ENCODE data around the gene RWDD1.
A peak's percentile ranks its signal among the peaks of the same experiment; 100 is the strongest.

Gene RWDD1

DNA sequence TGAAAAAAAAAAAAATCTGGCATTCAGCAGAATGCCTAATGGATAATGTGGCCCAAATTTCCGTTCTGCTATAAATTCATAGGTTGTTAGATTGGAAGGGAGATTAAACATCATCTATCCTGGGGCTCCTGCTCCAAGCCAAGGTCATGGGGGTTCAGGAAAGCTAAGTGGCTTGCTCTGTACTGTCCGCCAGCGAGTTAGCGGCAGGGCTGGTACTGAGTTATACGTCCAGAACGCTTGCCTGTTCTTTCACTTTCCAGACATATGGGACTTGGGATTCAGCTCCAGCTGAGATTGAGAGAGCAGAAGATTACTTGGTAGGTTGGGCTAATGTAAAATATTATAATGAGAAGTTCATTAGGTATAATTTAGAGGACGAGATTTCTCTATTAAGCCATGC lies 858 bp downstream of the RWDD1 start:
- TF ChIP-seq, protein P1, sequence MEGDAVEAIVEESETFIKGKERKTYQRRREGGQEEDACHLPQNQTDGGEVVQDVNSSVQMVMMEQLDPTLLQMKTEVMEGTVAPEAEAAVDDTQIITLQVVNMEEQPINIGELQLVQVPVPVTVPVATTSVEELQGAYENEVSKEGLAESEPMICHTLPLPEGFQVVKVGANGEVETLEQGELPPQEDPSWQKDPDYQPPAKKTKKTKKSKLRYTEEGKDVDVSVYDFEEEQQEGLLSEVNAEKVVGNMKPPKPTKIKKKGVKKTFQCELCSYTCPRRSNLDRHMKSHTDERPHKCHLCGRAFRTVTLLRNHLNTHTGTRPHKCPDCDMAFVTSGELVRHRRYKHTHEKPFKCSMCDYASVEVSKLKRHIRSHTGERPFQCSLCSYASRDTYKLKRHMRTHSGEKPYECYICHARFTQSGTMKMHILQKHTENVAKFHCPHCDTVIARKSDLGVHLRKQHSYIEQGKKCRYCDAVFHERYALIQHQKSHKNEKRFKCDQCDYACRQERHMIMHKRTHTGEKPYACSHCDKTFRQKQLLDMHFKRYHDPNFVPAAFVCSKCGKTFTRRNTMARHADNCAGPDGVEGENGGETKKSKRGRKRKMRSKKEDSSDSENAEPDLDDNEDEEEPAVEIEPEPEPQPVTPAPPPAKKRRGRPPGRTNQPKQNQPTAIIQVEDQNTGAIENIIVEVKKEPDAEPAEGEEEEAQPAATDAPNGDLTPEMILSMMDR (IDR thresholded peaks at IDR 0.05; ENCODE audit: low read depth, low read length, missing control alignments), result no peak
- H3K4me3 ChIP-seq (ENCODE audit: low read depth, low read length), result peak overlapping the region; percentile 65
- in situ Hi-C loops (cut with HindIII; ENCODE audit: low sequenced_read_pairs), result no loop called here
- DNase-seq (ENCODE audit: low read depth), result no peak

DNA sequence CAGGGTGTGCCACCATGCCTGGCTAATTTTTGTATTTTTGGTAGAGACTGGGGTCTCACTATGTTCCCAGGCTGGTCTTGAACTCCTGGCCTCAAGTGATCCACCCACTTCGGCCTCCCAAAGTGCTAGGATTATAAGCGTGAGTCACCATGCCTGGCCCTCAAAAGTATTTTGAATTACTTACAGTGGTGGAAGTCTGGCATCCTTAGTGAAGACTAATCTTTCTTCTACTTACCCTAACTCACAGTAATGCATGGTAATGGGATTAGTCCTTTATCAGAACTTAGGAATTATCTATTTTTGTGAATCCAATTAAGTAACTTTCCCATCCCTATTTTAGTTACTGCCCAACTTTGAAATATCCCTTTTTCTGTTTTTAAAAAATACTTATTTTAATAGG lies 3.9 kb downstream of the RWDD1 start:
- TF ChIP-seq, protein P1 (IDR thresholded peaks at IDR 0.05; ENCODE audit: low read depth, low read length, missing control alignments), result no peak
- no peak for DNase-seq (ENCODE audit: low read depth)
- H3K4me3 ChIP-seq (ENCODE audit: low read depth, low read length), result no peak overlapping the region
- in situ Hi-C loops (cut with HindIII; ENCODE audit: low sequenced_read_pairs), result no loop called here

DNA sequence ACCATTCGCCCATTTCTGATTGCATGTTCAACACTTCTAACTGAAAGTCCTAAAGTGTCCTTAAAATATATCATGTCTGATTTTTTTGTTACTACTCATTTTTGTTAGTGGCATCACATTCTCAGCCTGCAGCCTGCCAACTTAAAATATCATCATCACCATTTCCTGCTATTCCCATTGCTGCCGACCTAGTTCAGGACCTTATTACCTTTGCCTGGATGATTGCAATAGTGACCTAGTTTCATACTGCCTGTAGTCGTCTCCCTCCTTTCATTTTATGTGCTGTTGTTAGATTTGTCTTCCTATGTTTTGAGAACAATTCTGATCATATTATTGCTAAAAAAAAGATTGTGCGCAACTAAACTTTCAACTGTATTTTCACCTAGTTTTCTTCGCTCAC lies 6.2 kb downstream of the RWDD1 start:
- DNase-seq (ENCODE audit: low read depth), result no peak
- in situ Hi-C loops (cut with HindIII; ENCODE audit: low sequenced_read_pairs), result no loop called here
- TF ChIP-seq, protein P1 (IDR thresholded peaks at IDR 0.05; ENCODE audit: low read depth, low read length, missing control alignments), result no peak
- H3K4me3 ChIP-seq (ENCODE audit: low read depth, low read length), result no peak overlapping the region

DNA sequence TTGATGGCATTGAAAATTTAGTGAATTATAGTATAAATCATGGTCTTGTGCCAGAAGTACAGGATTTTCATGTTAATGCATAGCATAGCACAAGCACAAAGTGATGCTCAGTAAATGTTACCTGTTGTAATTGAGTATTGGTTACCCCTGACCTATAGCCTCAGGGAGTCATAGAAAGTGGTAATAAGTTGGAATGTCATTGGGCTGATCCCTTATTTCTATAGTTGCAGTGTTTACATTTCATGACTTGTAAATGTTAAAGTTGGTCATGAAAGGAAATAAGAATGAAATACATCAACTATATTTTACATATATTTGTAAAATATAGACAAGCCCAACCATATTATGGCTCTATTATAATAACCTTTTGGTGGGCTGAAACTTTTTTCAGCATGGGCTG lies 7.0 kb downstream of the RWDD1 start:
- TF ChIP-seq, protein P1 (IDR thresholded peaks at IDR 0.05; ENCODE audit: low read depth, low read length, missing control alignments), result no peak
- DNase-seq (ENCODE audit: low read depth), result no peak
- in situ Hi-C loops (cut with HindIII; ENCODE audit: low sequenced_read_pairs), result no loop called here
- H3K4me3 ChIP-seq (ENCODE audit: low read depth, low read length), result no peak overlapping the region

DNA sequence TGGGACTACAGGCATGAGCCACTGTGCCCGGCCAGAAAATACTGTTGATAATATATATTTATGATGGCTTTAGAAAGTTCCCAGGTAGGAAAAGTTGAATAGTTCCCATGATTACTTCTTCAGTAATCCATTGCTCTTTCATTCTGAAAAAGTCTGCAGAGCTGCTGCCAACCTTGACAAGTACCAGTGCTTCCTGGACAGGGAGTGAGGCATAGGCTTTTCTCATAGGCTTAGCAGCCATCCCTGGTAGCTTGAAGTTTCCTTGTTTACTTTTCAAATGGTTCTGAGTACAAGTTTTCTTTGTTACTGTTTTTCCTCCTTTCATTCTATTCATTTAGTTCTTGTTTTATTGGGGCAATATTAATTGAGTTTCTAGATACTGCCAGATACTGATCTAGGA lies 7.8 kb downstream of the RWDD1 start:
- in situ Hi-C loops (cut with HindIII; ENCODE audit: low sequenced_read_pairs), result no loop called here
- TF ChIP-seq, protein P1 (IDR thresholded peaks at IDR 0.05; ENCODE audit: low read depth, low read length, missing control alignments), result no peak
- no peak for DNase-seq (ENCODE audit: low read depth)
- H3K4me3 ChIP-seq (ENCODE audit: low read depth, low read length), result no peak overlapping the region

DNA sequence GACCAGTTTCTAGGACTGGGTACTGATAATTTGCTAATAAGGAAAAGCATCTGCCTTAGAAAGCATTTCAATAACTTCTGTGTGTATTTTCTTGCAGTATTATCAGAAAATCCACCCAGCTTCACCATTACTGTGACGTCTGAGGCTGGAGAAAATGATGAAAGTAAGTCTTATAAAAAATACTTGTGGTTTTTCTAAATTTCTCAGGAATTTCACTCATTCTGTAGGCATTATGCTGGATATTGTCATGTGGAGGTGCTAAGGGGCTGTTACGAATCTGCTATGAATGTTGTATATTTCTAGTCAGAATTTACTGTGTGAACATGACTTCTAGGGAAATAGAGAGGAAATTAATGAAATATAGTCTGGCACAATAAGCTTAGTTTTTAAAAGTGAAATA lies 8.9 kb downstream of the RWDD1 start:
- DNase-seq (ENCODE audit: low read depth), result peak; percentile 38
- TF ChIP-seq, protein P1 (IDR thresholded peaks at IDR 0.05; ENCODE audit: low read depth, low read length, missing control alignments), result no peak
- in situ Hi-C loops (cut with HindIII; ENCODE audit: low sequenced_read_pairs), result no loop called here
- H3K4me3 ChIP-seq (ENCODE audit: low read depth, low read length), result no peak overlapping the region

DNA sequence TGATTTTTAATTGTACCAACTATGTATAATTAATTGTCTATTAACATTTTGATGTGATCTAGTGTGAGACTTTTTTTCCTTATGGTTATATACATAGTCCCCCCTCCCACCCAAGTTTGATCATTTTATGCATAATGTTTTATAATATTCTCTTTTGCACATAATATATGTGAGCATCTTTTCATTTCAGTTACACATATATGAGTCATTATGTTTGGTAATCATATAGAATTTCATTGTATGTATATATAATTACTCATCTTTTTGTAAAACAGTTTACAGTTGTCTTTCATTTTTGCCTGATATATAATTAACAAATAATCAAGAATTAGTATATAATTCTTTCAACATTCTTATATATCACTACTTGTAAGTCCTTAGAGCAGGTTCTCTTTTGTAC lies 15.0 kb downstream of the RWDD1 start:
- H3K4me3 ChIP-seq (ENCODE audit: low read depth, low read length), result no peak overlapping the region
- TF ChIP-seq, protein P1 (IDR thresholded peaks at IDR 0.05; ENCODE audit: low read depth, low read length, missing control alignments), result no peak
- in situ Hi-C loops (cut with HindIII; ENCODE audit: low sequenced_read_pairs), result no loop called here
- no peak for DNase-seq (ENCODE audit: low read depth)

Measured in astrocyte of the cerebellum (primary cell).